Calu3 (cell line): ENCODE measurements around the gene TCEAL9. TPM values are rescaled to one million over a fixed set of nuclear protein-coding genes. Genes with fewer than 3 reads are reported as not detected.

Experiments used
- BruUV-seq: library from RNA; stranded (reverse); fragments of 400-500 nt; replicated peaks from 2 replicates; lab custom pipeline; 2021; lab: Mats Ljungman, UMichigan
- CTCF ChIA-PET: fragments of 300-600 bp; sonication (Branson Sonifier 250); formaldehyde crosslinking; loops from one replicate; lab custom pipeline; 2022; ENCODE audit warnings: antibody characterized with exemption; lab: Charles Lee
- DNase-seq: peaks from one replicate; pipeline ENCODE4 v3.0.0; 2022
- H3K27ac Mint-ChIP-seq: one replicate; pipeline ENCODE4 v1.8.0; 2022; ENCODE audit warnings: mixed read lengths; ENCODE audit not compliant: unreplicated experiment
- H3K27me3 Mint-ChIP-seq: one replicate; pipeline ENCODE4 v1.8.0; 2022; ENCODE audit warnings: mixed read lengths; ENCODE audit not compliant: unreplicated experiment
- H3K36me3 Mint-ChIP-seq: one replicate; pipeline ENCODE4 v1.8.0; 2022; ENCODE audit warnings: mild to moderate bottlenecking, moderate library complexity, mixed read lengths; ENCODE audit not compliant: insufficient read depth, unreplicated experiment
- H3K4me1 Mint-ChIP-seq: one replicate; pipeline ENCODE4 v1.8.0; 2022; ENCODE audit warnings: mild to moderate bottlenecking, low read depth, mixed read lengths; ENCODE audit not compliant: unreplicated experiment
- H3K4me3 Mint-ChIP-seq: one replicate; pipeline ENCODE4 v1.8.0; 2022; ENCODE audit warnings: mild to moderate bottlenecking, low read depth, moderate library complexity, mixed read lengths; ENCODE audit not compliant: unreplicated experiment
- H3K9me3 Mint-ChIP-seq: one replicate; pipeline ENCODE4 v1.8.0; 2022; ENCODE audit warnings: low read depth, mixed read lengths; ENCODE audit not compliant: unreplicated experiment
- intact Hi-C: fragments of 100-400 bp; cut with micrococcal nuclease; formaldehyde crosslinking; loops from one replicate; pipeline ENCODE4 v1.10.0; 2022; ENCODE audit not compliant: unreplicated experiment
- total RNA-seq: library from RNA; stranded (reverse); gene quantifications from 2 replicates; pipeline ENCODE4 v1.2.3, GENCODE V29; 2022
- TF ChIP-seq, protein P1 (sequence below): fragments of 200-600 bp; IDR thresholded peaks from one replicate; pipeline ENCODE4 v1.8.0; 2022; ENCODE audit warnings: antibody characterized with exemption; ENCODE audit not compliant: unreplicated experiment

The TCEAL9 gene
- total RNA-seq, 1 experiment from 2014 or later = 36.9 TPM

DNA sequence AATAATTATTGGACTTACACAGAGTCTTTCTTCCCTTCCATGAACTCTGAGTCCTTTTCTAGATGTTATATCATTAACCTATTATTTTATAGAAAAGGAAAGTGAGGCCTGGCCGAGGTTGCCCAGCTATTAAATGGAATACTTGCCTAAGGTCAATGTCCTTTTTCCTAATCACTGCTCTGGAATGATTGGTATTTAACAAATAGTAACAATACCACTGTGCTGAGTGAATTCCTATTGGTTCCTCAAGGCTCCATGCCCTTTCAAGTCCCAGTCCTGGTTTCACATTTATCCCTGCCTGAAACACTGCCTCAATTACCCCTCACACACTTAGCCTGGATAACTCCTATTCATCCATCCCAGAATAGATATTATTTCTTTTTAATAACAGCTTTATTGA is 6.2 kb downstream of the TCEAL9 start:
- TF ChIP-seq, protein P1, sequence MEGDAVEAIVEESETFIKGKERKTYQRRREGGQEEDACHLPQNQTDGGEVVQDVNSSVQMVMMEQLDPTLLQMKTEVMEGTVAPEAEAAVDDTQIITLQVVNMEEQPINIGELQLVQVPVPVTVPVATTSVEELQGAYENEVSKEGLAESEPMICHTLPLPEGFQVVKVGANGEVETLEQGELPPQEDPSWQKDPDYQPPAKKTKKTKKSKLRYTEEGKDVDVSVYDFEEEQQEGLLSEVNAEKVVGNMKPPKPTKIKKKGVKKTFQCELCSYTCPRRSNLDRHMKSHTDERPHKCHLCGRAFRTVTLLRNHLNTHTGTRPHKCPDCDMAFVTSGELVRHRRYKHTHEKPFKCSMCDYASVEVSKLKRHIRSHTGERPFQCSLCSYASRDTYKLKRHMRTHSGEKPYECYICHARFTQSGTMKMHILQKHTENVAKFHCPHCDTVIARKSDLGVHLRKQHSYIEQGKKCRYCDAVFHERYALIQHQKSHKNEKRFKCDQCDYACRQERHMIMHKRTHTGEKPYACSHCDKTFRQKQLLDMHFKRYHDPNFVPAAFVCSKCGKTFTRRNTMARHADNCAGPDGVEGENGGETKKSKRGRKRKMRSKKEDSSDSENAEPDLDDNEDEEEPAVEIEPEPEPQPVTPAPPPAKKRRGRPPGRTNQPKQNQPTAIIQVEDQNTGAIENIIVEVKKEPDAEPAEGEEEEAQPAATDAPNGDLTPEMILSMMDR = no peak
- H3K9me3 Mint-ChIP-seq = no peaks in the 10 kb centered on the region
- H3K27me3 Mint-ChIP-seq = no peaks in the 10 kb centered on the region
- peaks cover 2% of the 10 kb centered on the region for H3K36me3 Mint-ChIP-seq
- no TSS peak for BruUV-seq
- intact Hi-C loops = no loop called here
- no peak overlapping the region for H3K27ac Mint-ChIP-seq
- DNase-seq = no peak
- CTCF ChIA-PET = no interaction called here
- peaks cover 20% of the 10 kb centered on the region for H3K4me1 Mint-ChIP-seq
- H3K4me3 Mint-ChIP-seq = no peak overlapping the region

DNA sequence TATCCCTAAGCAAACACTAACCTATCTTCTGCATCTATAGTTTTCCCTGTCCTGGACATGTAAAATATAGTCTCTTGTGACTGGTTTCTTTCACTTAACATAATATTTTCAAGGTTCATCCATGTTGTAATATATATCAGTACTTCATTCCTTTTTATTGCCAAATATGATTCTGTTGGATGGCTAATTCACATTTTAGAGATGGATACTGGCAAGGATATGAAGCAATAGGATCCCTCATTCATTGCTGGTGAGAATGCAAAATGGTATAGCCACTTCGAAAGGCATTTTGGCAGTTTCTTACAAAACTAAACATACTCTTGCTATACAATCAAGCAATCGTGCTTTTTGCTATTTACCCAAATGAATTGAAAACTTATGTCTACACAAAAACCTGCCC is 6.7 kb downstream of the TCEAL9 start:
- CTCF ChIA-PET = no interaction called here
- Mint-ChIP-seq H3K9me3 (no peaks in the 10 kb centered on the region), H3K4me1 (peaks cover 15% of the 10 kb centered on the region), H3K4me3 (no peak overlapping the region), H3K27me3 (no peaks in the 10 kb centered on the region), H3K36me3 (no peaks in the 10 kb centered on the region), H3K27ac (no peak overlapping the region)
- TF ChIP-seq, protein P1 = no peak
- DNase-seq = no peak
- intact Hi-C loops = no loop called here
- BruUV-seq = no TSS peak

DNA sequence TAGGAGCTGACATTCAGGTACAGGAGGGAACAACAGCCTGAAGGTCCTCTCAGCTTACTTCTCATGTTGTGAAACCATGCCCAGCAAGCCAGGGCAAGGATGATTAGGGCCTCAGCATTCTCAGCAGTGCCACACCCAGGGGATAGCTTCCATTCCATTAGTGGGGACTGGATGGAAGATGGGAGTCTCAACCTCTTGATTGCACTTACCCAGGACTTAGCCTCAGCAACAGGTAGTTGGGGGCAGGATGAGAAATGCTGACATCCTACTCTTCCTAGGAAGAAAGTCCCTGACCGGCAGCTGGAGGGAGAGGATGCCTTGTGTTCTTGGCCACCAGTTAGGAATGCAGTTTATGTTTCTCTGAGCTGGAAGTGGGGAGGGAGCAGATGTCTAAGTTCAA is 11.2 kb downstream of the TCEAL9 start:
- no TSS peak for BruUV-seq
- Mint-ChIP-seq H3K36me3 (no peaks in the 10 kb centered on the region), H3K27me3 (no peaks in the 10 kb centered on the region), H3K27ac (no peak overlapping the region), H3K4me1 (peaks cover 8% of the 10 kb centered on the region), H3K9me3 (no peaks in the 10 kb centered on the region), H3K4me3 (no peak overlapping the region)
- TF ChIP-seq, protein P1 = no peak
- CTCF ChIA-PET = no interaction called here
- no peak for DNase-seq
- intact Hi-C loops = no loop called here

DNA sequence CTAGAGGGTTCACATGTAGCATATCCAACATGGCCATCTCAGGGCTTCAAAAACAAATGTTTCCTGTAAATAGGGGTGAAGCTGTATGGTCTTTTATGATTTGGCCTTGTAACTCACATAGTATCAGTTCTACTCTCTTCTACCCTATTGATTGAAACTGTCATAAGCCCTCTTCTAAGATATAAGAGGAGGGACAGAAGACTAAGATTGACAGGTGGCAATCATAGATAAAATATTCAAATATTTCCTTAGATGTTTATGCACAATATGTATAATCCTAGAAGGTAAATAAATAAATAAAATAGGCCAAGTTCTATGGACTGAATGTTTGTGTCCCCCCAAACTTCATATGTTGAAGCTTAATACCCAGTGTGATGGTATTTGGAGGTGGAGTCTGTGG is 13.2 kb downstream of the TCEAL9 start:
- Mint-ChIP-seq H3K36me3 (no peaks in the 10 kb centered on the region), H3K27me3 (no peaks in the 10 kb centered on the region), H3K9me3 (no peaks in the 10 kb centered on the region), H3K4me1 (no peaks in the 10 kb centered on the region), H3K4me3 (no peak overlapping the region), H3K27ac (no peak overlapping the region)
- intact Hi-C loops = no loop called here
- TF ChIP-seq, protein P1 = no peak
- DNase-seq = no peak
- BruUV-seq = no TSS peak
- CTCF ChIA-PET = no interaction called here
